Psoas muscle (tissue), 8 donors: ENCODE measurements around the gene MAPKAPK2. TPM values are rescaled to one million over a fixed set of nuclear protein-coding genes. Genes with fewer than 3 reads are reported as not detected.

Source experiments
- ATAC-seq, 4 donors: fragments of 200-7000 bp; cut with Tn5 transposase; one replicate each; pipeline ENCODE4 v1.9.1; 2020; ENCODE audit warnings: moderate library complexity in 3 of 4, mild to moderate bottlenecking in 2 of 4
- DNase-seq, 2 donors: peaks; one replicate each; pipeline ENCODE4 v3.0.0-alpha.2; 2020
- H3K27ac ChIP-seq: fragments of 200-600 bp; one replicate; pipeline ENCODE4 v1.8.0; 2022
- H3K27me3 ChIP-seq, 3 donors: fragments of 200-600 bp in 1 of 3; one replicate each; pipeline versions ENCODE4 v1.6.1 to v1.8.0; 2013 to 2022; ENCODE audit warnings: low read length in 2 of 3, mild to moderate bottlenecking in 2 of 3, moderate library complexity in 1 of 3; ENCODE audit not compliant: insufficient read depth in 3 of 3
- H3K36me3 ChIP-seq, 2 donors: fragments of 200-600 bp in 1 of 2; one replicate each; pipeline versions ENCODE4 v1.6.1 to v1.8.0; 2013 to 2022; ENCODE audit warnings: low read depth in 1 of 2, mild to moderate bottlenecking in 1 of 2, moderate library complexity in 1 of 2; ENCODE audit not compliant: insufficient read depth in 1 of 2
- H3K4me1 ChIP-seq: fragments of 200-600 bp; one replicate; pipeline ENCODE4 v1.8.0; 2022
- H3K4me3 ChIP-seq: fragments of 200-600 bp; one replicate; pipeline ENCODE4 v1.8.0; 2022; ENCODE audit warnings: mild to moderate bottlenecking
- H3K9me3 ChIP-seq: fragments of 200-600 bp; one replicate; pipeline ENCODE4 v1.8.0; 2022
- WGBS, 3 donors: extraction: QIAGEN DNeasy Blood & Tissue Kit; methylation state at CpG; one replicate each; pipeline versions ENCODE4 v1.1.6 to v1.1.7; 2013; 5-methylcytosine and 5-hydroxymethylcytosine counted together
- intact Hi-C, 2 donors: fragments of 100-400 bp; cut with DNase I; formaldehyde crosslinking; loops; one replicate each; pipeline versions ENCODE4 v1.11.0 to v1.14.2; 2022
- polyA plus RNA-seq, 3 donors: library from polyadenylated mRNA; stranded (reverse); fragments of 200-250 nt; gene quantifications; one replicate each; pipeline ENCODE4 v1.2.3, GENCODE V29; 2013
- total RNA-seq, 4 donors: library from RNA; stranded (reverse); fragmentation: NEBNext Ultra II Directional in 2 of 4; extraction: Animal tissue kit (Norgen Biotek cat#: 25700) in 2 of 4; gene quantifications; one replicate each; pipeline versions ENCODE4 v1.2.1 to v1.2.4, GENCODE V29; 2021 to 2023
- TF ChIP-seq, protein P1 (sequence below): fragments of 200-600 bp; IDR thresholded peaks from one replicate; pipeline ENCODE4 v1.8.0; 2022; ENCODE audit warnings: antibody characterized with exemption
- donor health status: healthy with polysubstance abuse.
- donor health status: DM: no; HTN: no; CAD: no; lungs with moderate emphysema.
- donor health status: Bipolar disorder and iron deficiency.
- donor health status: healthy.
- donor health status: DM: yes; HTN: yes; CAD: no.
- donor health status: DM: no; HTN: no; CAD: no.
- donor health status: DM: no; HTN: no; CAD: no.
- donor health status: DM: yes; HTN: yes; CAD: no.

The MAPKAPK2 gene
- total and polyA plus RNA-seq, 7 donors, result 89.4 to 198 (median 139) TPM

DNA sequence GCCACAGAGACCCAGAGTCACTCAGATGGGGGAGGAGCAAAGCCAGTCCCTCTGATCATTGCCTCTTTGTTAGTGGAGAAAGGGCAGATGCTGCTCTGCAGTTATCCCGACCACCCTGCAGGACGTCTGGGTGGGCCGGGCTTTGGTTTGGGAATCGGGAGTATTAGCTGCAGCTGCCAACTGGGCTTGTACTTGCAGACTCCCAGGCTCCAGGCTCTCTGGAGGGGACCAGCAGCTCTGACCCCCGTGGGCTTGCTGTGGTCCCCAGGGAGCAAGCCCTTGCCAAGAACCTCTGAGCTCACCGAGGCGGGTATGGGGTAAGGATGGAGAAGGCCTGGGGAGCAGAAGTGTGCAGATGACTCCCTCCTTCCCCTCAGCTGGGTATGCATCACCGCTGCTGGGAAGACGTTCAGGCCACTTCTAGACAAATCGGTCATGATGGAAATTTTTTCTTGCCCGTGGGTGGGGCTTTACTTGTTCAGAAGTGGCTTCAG is 21.6 kb downstream of the MAPKAPK2 start:
- WGBS, 3 donors, result 18 to 35% (median 21%) methylated on average over 11 of the region's 11 CpGs
- H3K27ac ChIP-seq, result peak overlapping the region; percentile 73
- peak overlapping the region; percentile 17 for H3K4me3 ChIP-seq

DNA sequence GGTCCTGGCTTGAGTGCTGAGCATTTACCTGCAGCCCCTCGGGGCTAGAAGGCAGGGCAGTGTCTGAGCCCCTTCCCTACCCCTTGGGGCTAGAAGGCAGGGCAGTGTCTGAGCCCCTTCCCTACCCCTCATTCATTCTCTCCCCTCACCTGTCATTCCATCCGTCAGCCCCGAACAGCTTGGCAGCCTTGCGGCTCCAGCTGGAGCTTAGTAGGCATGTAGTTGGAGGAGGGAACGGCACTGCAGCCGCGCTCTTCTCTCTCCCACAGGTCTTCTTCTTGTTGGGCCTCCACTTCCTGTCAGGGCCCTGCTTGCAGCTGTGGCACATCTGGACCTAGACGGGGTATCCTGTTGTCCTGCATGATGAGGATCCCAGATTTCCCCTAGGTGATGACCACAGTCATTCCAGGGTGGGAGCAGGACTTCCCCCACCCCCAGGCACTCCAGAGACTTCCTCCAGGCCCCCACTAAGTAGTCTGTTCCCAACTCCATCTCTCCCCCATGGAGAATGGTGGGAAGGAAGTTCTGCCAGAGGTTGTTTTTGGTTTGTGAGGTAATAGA is 22.2 kb downstream of the MAPKAPK2 start:
- H3K27me3 ChIP-seq, result no peaks in the 10 kb centered on the region
- no peaks in the 10 kb centered on the region for H3K9me3 ChIP-seq
- TF ChIP-seq, protein P1, sequence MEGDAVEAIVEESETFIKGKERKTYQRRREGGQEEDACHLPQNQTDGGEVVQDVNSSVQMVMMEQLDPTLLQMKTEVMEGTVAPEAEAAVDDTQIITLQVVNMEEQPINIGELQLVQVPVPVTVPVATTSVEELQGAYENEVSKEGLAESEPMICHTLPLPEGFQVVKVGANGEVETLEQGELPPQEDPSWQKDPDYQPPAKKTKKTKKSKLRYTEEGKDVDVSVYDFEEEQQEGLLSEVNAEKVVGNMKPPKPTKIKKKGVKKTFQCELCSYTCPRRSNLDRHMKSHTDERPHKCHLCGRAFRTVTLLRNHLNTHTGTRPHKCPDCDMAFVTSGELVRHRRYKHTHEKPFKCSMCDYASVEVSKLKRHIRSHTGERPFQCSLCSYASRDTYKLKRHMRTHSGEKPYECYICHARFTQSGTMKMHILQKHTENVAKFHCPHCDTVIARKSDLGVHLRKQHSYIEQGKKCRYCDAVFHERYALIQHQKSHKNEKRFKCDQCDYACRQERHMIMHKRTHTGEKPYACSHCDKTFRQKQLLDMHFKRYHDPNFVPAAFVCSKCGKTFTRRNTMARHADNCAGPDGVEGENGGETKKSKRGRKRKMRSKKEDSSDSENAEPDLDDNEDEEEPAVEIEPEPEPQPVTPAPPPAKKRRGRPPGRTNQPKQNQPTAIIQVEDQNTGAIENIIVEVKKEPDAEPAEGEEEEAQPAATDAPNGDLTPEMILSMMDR, result no peak
- WGBS, 3 donors, result 20 to 34% (median 23%) methylated on average over 8 of the region's 8 CpGs
- DNase-seq (no peak), ATAC-seq (peak in 1 of 4 donors; percentile 5)
- H3K27ac ChIP-seq, result peak overlapping the region; percentile 73
- H3K36me3 ChIP-seq, result no peaks in the 10 kb centered on the region
- H3K4me3 ChIP-seq, result peak overlapping the region; percentile 17
- intact Hi-C loops, result no loop called here
- H3K4me1 ChIP-seq, result peaks cover 93% of the 10 kb centered on the region

More for the DNA sequence above, 21.6 kb downstream of the MAPKAPK2 start:
- Histone ChIP-seq H3K9me3 (no peaks in the 10 kb centered on the region), H3K36me3 (no peaks in the 10 kb centered on the region), H3K4me1 (peaks cover 93% of the 10 kb centered on the region), H3K27me3 (no peaks in the 10 kb centered on the region)
- ATAC-seq (peak in 3 of 4 donors; percentile 9 to 44 (median 41)), DNase-seq (peak; percentile 69 to 73)
- intact Hi-C loops, result no loop called here
- TF ChIP-seq, protein P1, result no peak

DNA sequence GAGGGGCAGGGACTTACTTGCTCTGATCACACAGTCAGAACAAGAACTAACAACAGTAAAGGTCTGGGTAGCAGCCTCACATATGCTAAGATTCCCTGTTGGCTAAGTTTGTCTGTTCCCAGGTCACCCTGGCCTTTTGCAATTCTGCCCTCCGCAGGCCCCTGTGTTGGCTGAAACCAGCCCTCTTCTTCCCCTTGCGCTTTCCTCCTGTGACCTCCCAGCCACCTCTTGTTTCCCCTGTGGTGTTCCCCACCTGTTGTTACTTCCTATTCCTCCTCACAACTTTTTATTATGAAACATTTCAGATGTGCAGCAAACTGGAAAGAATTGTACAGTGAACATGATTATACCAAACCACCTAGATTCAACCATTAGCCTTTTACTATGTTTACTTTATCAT is 23.4 kb downstream of the MAPKAPK2 start:
- 14 to 42% (median 21%) methylated on average over 2 of the region's 2 CpGs for WGBS, 3 donors
- H3K4me3 ChIP-seq, result no peak overlapping the region
- no peak overlapping the region for H3K27ac ChIP-seq
- TF ChIP-seq, protein P1, result no peak
- peaks cover 90% of the 10 kb centered on the region for H3K4me1 ChIP-seq
- H3K9me3 ChIP-seq, result no peaks in the 10 kb centered on the region
- H3K27me3 ChIP-seq, result no peaks in the 10 kb centered on the region
- intact Hi-C loops, result no loop called here
- DNase-seq, result no peak
- ATAC-seq, result peak in 2 of 4 donors; percentile 16 to 22
- no peaks in the 10 kb centered on the region for H3K36me3 ChIP-seq

DNA sequence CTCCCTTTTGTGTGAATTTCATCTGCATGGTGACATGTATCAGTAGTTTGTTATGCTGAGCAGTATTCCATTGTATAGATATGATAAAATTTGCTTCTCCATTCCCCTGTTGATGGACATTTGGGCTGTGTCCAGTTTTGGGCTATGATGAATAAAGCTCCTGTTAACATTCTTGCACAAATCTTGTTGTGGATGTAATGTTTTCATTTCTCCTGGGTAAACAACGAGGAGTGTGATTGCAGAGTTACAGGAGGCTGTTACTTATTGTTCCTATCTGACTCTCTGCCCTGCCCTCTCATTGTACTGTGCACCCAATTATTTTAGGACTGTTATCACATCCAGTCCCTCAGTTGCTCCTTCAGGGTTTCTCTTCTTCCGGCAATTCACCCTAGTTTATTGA is 24.2 kb downstream of the MAPKAPK2 start:
- H3K4me3 ChIP-seq, result no peak overlapping the region
- intact Hi-C loops, result no loop called here
- H3K4me1 ChIP-seq, result peaks cover 90% of the 10 kb centered on the region
- no peaks in the 10 kb centered on the region for H3K36me3 ChIP-seq
- H3K27me3 ChIP-seq, result no peaks in the 10 kb centered on the region
- H3K27ac ChIP-seq, result peak overlapping the region; percentile 36
- no peaks in the 10 kb centered on the region for H3K9me3 ChIP-seq
- TF ChIP-seq, protein P1, result no peak
- peak in 1 of 4 donors; percentile 14 for ATAC-seq
- 40 to 57% (median 48%) methylated on average over 2 of the region's 2 CpGs for WGBS, 3 donors
- DNase-seq, result no peak

DNA sequence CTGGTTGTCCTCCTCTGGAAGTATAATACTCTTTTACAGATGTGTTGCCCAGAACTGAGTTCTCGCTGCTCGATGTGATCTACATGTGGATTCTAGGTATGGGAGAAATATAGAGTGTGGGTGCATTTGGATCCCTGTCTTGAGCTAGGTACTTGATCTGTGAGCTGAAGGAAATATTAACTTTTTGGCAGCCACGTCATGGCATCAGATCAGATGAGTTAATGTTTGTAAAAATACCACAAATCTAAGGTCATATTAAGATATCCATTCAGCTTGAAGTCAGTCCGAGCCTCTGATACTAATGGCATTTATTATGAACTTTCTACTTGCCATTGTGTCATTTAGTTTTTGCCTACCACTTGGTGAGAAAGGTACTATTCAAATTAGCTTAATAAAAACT is 24.6 kb downstream of the MAPKAPK2 start:
- TF ChIP-seq, protein P1, result no peak
- 42 to 55% (median 43%) methylated on average over 4 of the region's 4 CpGs for WGBS, 3 donors
- no peaks in the 10 kb centered on the region for H3K36me3 ChIP-seq
- no peaks in the 10 kb centered on the region for H3K27me3 ChIP-seq
- intact Hi-C loops, result no loop called here
- peak overlapping the region; percentile 36 for H3K27ac ChIP-seq
- H3K9me3 ChIP-seq, result no peaks in the 10 kb centered on the region
- DNase-seq, result no peak
- H3K4me3 ChIP-seq, result no peak overlapping the region
- peaks cover 90% of the 10 kb centered on the region for H3K4me1 ChIP-seq
- ATAC-seq, result no peak
